ENCODE data around the gene CORO2A. TPM values are rescaled to one million over a fixed set of nuclear protein-coding genes. Genes with fewer than 3 reads are reported as not detected.

CORO2A gene
- total and polyA plus RNA-seq, 9 donors: 0.13 to 3.7 (median 1.2) TPM

GRCh38 chr9:98109052-98109451, 83.4 kb downstream of the CORO2A start:
- 73 to 76% (median 75%) methylated on average over 3 of the region's 3 CpGs for WGBS, 3 donors
- Histone ChIP-seq H3K36me3 (no peaks in the 10 kb centered on the region), H3K9me3 (no peaks in the 10 kb centered on the region), H3K4me3 (no peak overlapping the region), H3K27ac (no peak overlapping the region), H3K27me3 (no peaks in the 10 kb centered on the region), H3K4me1 (ENCODE audit: insufficient read depth) (no peaks in the 10 kb centered on the region)
- TF ChIP-seq, protein P1, sequence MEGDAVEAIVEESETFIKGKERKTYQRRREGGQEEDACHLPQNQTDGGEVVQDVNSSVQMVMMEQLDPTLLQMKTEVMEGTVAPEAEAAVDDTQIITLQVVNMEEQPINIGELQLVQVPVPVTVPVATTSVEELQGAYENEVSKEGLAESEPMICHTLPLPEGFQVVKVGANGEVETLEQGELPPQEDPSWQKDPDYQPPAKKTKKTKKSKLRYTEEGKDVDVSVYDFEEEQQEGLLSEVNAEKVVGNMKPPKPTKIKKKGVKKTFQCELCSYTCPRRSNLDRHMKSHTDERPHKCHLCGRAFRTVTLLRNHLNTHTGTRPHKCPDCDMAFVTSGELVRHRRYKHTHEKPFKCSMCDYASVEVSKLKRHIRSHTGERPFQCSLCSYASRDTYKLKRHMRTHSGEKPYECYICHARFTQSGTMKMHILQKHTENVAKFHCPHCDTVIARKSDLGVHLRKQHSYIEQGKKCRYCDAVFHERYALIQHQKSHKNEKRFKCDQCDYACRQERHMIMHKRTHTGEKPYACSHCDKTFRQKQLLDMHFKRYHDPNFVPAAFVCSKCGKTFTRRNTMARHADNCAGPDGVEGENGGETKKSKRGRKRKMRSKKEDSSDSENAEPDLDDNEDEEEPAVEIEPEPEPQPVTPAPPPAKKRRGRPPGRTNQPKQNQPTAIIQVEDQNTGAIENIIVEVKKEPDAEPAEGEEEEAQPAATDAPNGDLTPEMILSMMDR (IDR thresholded peaks at IDR 0.05): no peak
- TF ChIP-seq EP300 (IDR thresholded peaks at IDR 0.05) (no peak), POLR2A (IDR thresholded peaks at IDR 0.05) (no peak)
- intact Hi-C loops (cut with DNase I): no loop called here
- DNase-seq: no peak

DNA sequence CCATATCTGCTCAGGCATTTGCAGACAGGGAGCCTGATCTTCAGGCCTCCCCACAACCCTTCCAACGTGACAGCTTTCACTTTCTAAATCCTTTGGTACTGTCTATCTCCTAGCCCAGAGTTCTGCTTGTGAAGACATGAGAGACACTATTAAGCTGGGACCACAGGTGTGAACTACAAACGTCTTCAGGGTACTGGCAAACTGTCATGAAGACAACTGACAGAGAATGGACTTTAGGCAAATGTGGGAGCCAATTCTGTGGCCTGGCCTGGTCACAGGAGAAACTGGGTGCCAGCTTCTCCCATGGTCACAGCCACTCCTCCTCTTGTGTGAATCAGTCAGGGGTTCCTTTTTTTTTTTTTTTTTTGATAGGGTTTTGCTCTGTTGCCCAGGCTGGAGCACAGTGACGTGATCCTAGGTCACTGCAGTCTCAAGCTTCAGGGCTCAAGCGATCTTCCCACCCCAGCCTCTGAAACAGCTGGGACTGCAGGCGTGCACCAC, 83.9 kb downstream of the CORO2A start:
- 85 to 93% (median 92%) methylated on average over 5 of the region's 5 CpGs for WGBS, 3 donors
- intact Hi-C loops (cut with DNase I): no loop called here
- H3K4me1 ChIP-seq (ENCODE audit: insufficient read depth): no peaks in the 10 kb centered on the region
- H3K4me3 ChIP-seq: no peak overlapping the region
- H3K27ac ChIP-seq: no peak overlapping the region
- no peaks in the 10 kb centered on the region for H3K27me3 ChIP-seq
- no peak for DNase-seq
- TF ChIP-seq EP300 (IDR thresholded peaks at IDR 0.05): no peak
- TF ChIP-seq POLR2A (IDR thresholded peaks at IDR 0.05): no peak
- TF ChIP-seq, protein P1 (IDR thresholded peaks at IDR 0.05): no peak
- no peaks in the 10 kb centered on the region for H3K36me3 ChIP-seq
- H3K9me3 ChIP-seq: no peaks in the 10 kb centered on the region

GRCh38 chr9:98107926-98108325, 84.5 kb downstream of the CORO2A start:
- no peak overlapping the region for H3K27ac ChIP-seq
- H3K36me3 ChIP-seq: no peaks in the 10 kb centered on the region
- no peak overlapping the region for H3K4me3 ChIP-seq
- H3K4me1 ChIP-seq (ENCODE audit: insufficient read depth): no peaks in the 10 kb centered on the region
- DNase-seq: no peak
- H3K9me3 ChIP-seq: no peaks in the 10 kb centered on the region
- no peaks in the 10 kb centered on the region for H3K27me3 ChIP-seq
- intact Hi-C loops (cut with DNase I): no loop called here
- whole genome bisulfite sequencing, 3 donors: 96 to 100% (median 97%) methylated on average over 2 of the region's 2 CpGs
- TF ChIP-seq, protein P1 (IDR thresholded peaks at IDR 0.05): no peak
- no peak for TF ChIP-seq POLR2A (IDR thresholded peaks at IDR 0.05)
- no peak for TF ChIP-seq EP300 (IDR thresholded peaks at IDR 0.05)

GRCh38 chr9:98105006-98105405, 87.4 kb downstream of the CORO2A start:
- Histone ChIP-seq H3K4me3 (no peak overlapping the region), H3K27ac (no peak overlapping the region), H3K9me3 (no peaks in the 10 kb centered on the region), H3K4me1 (ENCODE audit: insufficient read depth) (no peaks in the 10 kb centered on the region), H3K36me3 (no peaks in the 10 kb centered on the region), H3K27me3 (no peaks in the 10 kb centered on the region)
- TF ChIP-seq POLR2A (IDR thresholded peaks at IDR 0.05): no peak
- TF ChIP-seq EP300 (IDR thresholded peaks at IDR 0.05): no peak
- TF ChIP-seq, protein P1 (IDR thresholded peaks at IDR 0.05): no peak
- WGBS, 3 donors: 94 to 96% (median 95%) methylated on average over 7 of the region's 7 CpGs
- intact Hi-C loops (cut with DNase I): no loop called here
- DNase-seq: no peak

Data from ovary (tissue), 9 donors.